Measurements from ENCODE around the gene PRKCB.
A peak's percentile ranks its signal among the peaks of the same experiment; 100 is the strongest.
"Not testable (repeated sequence)": the region's sequence is repeated elsewhere in the genome, so short reads cannot be mapped to it uniquely, and the experiment has no call there.

Gene PRKCB

DNA sequence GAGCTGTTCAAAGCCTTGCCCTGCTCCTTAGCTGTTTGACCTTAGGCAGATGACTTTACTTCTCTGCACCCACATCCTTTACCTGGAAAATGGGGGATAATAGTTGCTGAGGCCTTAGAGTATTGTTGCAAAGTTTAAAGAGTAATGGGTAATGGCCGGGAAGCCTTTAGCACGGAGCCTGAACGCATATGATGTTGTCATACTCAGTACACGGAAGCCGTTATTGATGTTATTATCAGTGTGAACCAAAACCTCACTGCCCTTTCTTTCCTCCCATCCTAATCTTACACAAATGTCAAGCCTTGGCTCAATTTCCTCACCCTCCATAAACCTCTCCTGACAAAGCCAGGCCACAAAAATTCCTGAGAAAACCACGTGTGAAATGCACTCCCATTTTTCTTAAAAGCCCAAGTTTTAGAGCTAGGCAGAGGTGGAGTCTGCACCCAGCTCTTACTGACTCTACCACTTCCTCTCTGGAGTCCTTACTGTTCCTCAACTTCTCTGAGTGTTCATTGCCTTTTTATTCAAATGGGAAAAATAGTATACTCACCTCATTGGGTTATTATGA is 353.1 kb downstream of the PRKCB start:
- no peak for DNase-seq

DNA sequence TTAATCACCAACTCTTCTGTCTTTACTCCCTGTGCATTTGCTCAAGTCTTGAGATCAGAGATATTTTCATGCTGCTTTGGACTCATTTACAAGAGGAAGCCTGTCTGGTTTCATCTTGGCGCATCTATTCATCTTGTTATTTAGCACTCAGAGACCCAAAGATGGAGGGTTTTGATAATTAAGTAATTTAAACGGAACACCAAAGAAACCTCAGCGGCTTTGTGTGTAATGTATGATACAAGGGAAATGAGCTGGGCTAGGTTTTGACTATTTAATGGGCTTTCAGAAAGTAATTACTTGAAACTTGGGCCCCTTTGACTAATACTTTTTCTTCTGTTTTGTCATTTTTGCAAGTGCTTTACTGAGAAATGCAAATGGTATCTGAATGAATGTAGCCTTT is 354.2 kb downstream of the PRKCB start:
- DNase-seq = no peak

DNA sequence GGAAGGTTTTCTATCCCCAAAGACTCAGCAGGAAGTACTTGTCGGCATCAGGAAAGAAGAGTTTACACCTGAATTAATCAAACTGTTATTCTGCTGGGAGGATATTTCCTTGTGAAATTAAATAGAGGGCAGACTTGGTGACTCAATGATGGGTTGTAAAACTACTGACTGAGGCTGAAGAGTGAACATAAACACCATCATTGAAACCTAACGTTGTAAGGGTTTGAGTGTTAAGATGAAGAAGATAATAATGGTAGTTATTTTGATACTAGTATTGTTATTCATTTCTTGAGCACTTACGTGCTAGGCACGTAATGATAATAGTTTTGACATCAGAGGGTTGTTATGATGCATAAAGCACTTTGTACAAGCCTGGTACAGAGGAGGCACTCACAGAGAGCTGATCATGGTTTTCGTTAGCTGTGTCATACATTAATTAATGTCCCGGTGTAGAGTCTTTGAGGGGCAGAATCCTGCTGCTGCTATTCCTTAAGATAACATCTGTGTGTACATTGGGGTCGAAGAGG is 356.2 kb downstream of the PRKCB start:
- no peak for DNase-seq

DNA sequence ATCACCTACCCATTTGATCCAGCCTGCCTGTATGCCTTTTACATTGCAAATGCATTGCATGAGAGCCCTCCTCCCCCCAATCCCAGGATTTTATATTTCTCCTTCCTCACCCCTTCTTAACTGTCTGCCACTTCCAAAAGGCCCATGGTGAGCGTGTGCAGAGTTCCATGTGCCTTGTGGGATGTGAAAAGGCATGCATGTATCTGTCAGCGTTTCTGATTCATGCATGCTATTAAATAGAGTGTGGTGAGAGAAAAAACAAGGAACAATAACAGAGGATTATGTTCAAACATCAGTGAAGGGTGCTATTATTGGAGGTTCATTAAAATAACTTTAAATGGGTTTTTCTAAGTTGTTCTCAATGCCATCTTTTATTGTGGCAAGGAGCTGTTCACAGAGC is 359.4 kb downstream of the PRKCB start:
- DNase-seq = no peak

DNA sequence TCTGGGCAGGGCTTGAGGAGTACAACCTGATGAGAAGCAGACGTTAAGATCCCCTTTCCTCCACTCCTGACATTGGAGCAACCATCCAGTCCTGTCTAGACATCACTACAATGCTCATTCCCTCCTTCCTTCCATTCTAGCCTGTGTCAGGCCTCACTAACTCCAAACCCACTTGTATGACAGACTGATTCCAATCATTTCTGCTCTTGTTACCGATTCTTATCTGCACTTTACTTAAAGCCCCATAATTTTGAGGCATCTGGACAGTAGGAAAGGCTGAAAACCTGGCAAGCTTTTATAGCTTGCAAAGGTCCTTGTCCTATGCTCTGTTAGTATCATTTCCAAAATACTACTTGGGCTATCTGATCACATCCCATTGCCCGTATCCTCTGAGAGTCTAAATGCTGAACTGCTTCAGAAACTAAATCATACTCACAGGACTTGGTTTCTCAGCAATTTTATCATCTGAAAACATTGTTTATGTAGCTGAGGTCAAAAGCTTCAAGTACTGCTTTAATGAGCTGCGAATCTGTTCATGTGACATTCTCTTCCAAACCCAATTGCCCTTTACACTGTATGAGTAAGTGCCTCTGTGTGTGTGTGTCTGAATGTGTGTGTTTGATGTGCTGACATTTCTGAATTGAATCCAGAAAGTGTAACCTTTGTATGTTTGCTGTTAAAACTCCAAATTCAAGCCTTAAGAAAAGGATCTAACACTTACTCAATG is 363.2 kb downstream of the PRKCB start:
- no peak for DNase-seq

DNA sequence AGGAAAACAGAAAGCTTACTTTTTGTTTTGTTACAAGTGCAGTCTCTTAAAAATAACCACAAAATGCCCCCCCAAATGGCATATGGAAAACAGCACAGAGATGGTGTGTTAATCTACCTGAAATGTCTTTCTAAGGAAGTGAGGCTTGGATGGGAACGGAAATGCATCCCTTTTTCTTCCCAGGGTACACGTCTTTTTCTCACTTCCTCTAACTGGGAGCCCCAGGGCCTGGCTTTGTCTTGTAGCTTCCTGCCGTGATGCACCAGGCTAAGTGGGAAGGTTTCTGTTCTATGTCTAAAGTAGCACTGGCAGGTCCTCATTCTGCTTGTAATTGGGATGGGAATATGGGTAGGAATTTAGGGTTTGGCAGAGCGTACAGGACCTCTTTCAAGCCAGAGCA is 367.9 kb downstream of the PRKCB start:
- DNase-seq = no peak

DNA sequence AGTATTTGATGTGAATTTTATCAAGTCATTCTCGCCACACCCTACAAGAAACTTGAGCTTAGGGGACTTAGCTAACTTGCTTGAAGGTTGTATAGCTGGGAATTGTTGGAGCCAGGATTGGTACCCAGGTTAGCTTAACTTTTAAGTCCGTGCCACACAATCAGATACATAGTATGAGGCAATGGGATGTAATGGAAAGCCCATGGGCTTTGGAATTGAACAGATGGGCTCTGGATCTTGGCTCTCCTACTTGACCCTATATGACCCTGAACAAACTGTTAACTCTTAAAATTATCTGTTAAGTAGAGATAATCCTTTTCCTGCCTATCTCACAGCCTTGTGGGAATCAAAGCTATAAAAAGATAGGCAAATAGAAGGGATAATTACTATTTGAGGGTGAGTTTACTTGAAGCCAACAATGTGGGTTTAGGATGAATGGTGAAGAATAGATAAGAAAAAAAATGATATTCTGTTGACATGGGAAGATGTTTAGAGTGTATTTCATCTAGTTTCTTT is 368.4 kb downstream of the PRKCB start:
- DNase-seq = no peak

DNA sequence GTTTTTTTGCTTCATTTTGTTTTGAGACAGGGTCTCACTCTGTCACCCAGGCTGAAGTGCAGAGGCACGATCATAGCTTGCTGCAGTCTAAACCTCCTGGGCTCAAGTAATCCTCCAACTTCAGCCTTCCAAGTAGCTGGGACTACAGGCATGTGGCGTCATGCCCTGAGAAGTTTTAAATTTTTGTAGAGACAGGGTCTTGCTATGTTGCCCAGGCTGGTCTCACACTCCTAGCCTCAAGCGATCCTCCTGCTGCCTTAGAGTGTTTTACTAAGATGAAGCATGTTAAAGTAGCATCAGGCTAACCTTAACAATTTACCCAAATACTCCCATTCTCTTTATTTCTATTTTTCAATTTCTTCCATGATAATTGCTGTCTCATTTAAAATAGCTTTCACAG is 371.1 kb downstream of the PRKCB start:
- DNase-seq = no peak

DNA sequence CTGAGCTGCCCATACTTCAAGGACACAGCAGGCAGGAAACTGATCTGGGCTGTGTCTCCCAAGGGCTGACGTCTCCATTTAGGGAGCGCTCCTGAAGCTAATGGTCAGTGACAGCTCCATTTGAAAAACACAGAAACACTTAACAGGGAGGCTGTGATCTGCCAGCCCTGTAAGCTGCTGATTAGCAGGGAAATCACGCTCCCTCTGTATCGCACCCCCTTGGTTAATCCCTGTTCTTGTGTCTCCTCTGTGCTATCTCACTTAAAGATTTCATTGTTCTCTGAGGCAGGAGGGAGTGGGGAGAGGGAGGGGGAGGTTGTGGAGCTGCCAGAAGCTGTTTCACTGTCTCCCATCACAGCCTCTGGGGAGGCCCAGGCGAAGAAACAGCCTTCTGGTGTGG is 372.9 kb downstream of the PRKCB start:
- DNase-seq = no peak

DNA sequence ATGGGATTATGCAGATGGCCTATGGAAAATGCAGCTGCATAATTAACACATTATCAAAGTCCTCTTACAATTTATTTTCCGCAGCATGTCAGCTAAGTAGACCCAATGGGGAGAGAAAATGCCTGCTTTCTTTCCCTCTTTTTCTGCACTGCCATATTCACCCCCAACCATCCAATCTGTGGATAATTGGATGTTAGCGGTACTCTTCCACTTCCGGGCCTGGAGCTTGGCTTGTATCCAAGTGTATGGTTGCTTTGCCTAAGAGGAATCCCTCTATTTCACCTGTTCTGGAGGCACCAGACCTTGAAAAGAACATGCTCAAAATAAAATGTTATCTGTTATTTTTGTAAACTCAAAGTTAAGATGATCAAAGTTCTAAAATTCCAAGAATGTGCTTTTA is 379.2 kb downstream of the PRKCB start:
- DNase-seq = no peak

DNA sequence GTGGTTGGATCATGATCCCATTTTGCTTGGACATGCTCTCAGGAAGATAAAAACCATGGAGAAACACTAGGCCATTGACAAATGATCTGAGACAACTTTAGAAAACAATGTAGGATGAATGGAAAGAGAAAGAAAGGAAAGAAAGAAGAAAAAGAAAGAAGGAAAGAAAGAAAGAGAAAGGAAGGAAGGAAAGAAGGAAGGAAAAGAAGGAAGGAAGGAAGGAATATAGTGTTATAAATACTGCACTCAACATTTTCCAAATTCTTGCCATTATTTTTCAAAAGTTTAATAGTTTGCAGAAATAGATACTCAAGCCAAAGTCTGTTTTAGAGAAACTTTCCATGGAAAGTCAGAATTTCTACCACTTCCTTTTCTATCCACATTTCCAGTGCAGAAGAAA is 381.2 kb downstream of the PRKCB start:
- DNase-seq = no peak

DNA sequence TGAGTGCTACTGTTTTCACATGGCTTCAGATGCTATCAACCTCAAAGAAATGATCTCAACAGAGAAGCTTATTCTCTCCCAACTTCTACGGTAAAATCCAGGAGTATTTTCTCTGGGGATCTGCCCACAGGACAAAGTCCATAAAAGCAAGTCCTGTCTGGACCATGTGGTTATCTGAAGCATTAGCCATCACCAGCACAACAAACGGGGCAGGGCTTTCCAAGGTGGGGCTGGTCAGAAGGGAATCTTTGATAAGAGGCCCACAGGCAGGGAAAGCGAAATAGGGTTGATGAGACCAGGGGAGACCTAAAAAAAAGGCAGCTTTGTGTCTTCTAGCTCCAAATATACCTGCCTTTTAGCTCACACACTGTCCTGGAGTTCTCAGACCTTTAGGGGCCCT is 381.7 kb downstream of the PRKCB start:
- no peak for DNase-seq

DNA sequence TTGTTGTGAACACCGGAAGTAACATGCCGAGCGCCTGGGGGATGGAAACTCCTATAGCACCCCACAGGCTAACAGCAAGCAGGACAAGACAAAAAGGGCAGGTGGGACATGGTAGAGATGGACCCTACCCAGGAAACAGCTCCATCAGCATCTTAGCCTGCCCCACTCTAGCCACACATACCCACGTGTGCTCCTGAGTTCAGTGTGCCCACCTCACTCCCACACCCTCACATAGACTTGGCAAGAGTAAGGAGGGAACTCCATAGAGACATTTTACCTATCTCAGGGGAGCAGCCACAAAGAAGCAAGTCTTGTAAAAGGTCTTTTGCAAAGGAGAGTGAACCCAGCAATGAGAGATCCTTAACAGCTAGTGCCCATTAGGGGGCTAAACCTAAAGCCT is 382.5 kb downstream of the PRKCB start:
- DNase-seq = no peak

DNA sequence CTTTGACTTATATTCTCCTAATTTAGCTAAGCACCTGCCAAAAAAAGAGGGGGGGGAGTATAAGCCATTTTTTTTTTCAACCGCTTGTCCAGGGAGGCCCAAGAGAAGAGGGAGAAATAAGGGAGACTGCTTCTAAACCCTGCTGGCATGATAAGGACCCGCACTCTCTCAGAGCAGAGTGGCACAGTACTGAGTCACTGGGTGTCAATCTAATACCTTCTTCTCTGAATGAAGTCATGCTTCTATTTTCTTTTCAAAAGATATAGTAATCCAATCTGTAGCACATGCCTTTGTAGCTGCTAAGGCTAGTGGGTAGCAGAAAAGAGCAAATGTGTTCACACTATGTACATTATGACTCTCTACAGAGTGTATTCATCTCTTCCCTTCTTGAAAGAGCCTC is 385.4 kb downstream of the PRKCB start:
- no peak for DNase-seq

DNA sequence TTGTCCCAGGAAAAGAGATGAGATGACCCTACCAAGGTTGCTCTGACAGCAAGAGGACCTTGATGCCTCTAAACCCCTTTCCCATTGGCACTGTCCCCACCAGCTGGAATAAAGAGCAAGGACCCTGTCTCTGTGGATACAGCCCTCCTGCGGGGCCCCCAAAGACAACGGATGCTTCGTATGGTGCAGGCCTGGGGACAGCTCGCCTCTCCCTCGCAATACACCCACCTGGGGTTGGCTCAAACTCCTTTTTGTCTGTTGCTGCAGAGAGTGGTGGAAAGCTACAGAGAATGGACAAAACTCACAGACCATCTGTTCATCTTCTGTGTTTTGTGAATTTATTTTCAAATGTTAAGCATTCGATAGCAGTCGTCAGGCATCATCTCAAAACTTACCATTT is 392.7 kb downstream of the PRKCB start:
- no peak for DNase-seq

DNA sequence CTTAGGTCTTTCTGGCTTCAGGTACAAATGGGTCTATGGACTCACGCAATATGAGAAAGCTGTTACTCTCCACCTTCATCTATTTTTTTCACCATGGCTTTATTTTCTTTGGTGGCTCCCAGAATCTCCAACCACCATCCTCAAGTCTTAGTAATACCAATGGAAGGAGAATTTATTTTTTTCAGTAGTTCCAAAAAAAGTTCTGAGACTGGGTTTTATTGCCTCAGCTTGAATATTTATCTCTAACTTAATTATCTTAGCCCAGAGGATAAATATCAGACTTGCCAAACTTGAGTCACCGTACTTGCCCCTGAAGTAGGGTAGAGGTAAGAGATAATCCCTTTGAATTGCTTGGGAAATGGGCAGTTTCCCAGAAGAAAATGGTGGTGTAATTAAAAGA is 397.2 kb downstream of the PRKCB start:
- no peak for DNase-seq

DNA sequence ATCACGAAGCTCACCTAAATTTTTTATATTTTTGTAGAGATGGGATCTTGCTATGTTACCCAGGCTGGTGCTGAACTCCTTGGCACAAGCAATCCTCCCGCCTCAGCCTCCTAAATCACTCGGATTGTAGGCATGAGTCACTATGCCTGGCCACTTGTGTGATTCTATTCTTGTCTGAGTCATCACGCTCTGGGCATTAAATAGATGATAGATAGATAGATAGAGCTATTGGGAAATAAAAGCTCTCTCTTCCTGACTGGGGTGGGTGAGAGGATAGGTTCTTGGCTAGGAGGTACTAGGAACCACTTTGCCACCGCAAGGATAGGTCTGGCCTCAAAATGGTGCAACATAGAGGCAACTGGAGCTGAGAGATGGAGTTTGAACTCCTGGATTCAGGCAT is 399.0 kb downstream of the PRKCB start:
- DNase-seq = no peak

DNA sequence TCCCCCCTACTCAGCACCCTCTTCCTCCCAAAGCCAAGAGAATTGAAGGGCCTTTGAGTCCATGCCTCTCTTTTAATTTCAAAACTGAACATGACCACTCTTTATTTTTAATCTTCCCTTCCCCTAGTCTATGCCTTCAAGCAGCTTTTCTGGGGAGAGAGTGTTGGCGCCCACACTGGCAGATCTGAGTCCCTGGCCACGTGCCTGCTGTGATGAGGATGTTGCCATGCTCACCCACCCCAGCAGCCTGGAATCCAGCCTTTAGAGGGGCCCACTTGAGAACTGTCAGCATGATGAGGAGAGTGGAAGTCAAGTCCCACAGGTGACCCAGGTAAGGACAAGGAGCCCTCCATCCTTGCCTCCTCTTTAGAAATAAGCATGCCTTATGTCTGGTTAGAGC is 400.0 kb downstream of the PRKCB start:
- DNase-seq = no peak

DNA sequence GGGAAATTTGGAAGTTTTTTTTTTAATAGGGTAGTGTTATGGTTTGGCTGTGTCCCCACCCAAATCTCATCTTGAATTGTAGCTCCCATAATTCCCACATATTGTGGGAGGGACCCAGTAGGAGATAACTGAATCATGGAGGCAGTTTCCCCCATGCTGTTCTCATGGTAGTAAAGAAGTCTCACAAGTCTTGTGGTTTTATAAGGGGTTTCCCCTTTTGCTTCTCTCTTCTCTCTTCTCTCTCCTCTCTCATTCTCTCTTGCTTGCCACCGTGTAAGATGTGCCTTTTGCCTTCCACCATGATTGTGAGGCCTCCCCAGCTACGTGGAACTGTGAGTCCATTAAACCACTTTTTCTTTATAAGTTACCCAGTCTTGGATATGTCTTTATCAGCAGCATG is 403.1 kb downstream of the PRKCB start:
- DNase-seq = not testable (repeated sequence)

DNA sequence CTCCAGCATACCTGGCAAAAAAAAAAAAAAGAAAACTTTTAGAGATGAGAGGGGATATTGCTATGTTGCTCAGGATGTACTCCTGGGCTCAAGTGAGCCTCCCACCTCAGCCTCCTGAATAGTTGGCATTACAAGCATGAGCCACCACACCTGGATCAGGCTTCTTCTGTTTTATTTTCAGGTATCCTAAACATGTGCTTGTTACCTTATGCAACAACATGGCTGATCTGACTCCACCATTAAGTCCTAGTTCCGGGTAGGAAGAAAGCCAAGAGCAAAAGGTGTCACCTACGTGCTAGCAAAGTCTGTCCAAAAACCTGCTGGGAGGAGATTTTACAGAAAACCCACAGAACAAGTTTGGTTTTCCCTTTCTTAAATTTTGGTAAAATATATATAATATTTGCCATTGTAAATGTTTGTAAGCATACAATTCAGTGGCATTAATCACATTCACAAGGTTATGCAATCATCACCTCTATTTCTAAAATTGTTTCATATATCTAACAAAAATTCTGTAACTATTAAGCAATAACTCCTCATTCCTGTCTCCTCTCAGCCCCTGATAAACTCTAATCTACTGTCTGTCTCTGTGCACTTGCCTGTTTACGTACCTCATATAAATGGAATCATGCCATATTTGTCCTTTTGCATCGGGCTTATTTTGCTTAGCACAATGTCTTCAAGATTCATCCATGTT is 411.3 kb downstream of the PRKCB start:
- no peak for DNase-seq

DNA sequence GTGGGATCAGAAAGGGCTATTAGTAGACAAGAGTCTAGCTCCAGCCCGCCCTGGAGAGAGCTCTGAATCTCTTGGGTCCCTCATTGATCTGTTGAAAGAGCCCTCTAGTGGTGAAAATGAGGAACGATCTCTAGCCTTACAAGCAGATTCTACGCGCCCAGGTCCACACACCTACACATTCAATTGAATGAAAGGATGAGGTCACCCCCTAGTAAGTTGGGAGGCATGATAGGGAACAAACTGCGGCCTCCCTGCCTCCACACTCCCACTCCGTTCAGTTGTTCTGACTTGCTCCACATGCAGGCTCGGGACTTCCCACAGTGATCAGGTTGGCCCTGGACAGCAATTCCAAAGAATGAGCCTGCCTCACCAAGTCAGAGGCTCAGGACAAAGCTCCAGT is 417.4 kb downstream of the PRKCB start:
- peak; percentile 46 for DNase-seq

DNA sequence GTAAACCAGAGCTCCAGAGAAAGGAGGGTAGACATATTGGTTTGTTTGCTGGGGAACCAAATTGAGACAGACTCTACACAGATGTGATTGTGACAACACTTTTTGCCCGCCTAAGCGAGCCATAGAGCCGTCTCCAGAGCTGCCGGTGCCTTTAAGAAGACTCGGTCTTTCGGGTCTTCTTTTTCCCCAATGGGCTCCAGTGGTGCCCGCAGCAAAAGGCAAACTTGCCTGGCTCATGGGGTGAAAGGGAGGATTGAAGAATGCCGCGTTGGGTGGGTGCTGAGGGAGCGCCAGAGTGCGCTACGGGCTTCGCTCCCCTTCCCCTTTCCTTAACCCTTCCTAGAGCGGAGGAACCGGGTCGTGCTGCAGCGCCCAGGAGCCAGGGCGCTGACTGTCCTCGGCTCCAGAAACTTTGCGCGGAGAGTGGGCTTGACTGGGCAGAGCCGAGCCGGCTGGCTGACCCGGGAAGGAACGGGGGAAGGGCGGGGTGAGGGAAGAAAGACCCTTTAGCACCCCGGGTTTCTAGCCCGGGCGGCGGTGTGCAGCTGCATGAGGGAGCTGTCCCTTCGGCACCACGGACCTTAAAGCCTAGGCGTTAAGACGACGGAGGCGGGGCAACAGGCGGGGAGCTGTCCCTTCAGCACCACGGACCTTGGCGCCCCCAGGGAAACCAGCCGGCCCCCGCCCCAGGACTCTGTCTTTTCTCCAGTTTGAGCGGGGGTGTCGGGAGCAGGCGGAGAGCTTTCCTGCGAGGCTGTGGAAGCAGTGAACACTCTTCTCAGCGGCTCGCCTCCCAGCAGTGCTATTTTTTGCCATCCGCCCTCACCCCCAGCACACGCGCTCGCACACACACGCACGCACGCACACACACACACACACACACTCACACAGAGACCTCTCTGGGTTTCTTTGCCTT is 419.9 kb downstream of the PRKCB start, which contains the start of gene CACNG3:
CACNG3 (plus strand) TSS at position 880 of the 916 bp plus-strand sequence. CDS start 420 bp downstream, outside the sequence.
- peak; percentile 69 to 73 for DNase-seq

DNA sequence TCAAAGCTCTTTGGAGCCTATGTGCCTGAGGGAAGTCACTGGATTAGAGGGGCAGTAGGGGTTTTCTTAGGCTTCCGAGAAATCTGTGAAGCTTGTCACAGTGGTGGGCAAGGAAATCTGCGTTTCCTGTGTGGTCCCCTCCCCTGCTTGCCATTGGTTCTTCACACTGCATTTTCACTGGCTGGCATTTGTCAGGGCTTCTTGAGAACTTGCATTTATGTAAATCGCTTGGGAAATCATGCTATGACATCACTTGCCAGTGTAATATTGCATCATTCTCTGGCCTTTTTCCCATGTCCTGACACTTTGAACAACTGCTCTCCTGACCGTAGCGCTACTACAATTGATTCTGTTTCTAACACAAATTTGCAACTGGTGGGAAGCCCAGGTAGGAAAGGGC is 422.2 kb downstream of the PRKCB start:
- DNase-seq = no peak

All from activated T-cell treated with anti-CD3 and anti-CD28 coated beads, Interleukin-2, amount 50 U/mL, for 48 hours (primary cell).